GM18861 (cell line): ENCODE measurements around the gene S100A12.

ENCODE experiments used
- ATAC-seq: cut with Tn5 transposase; IDR thresholded peaks from one replicate; pipeline ENCODE4 v1.9.1; 2021; ENCODE audit not compliant: unreplicated experiment

Gene S100A12

GRCh38 chr1:153397051-153397923 is 21.9 kb upstream of the S100A12 start:
- no peak for ATAC-seq

GRCh38 chr1:153396461-153396860 is 21.0 kb upstream of the S100A12 start:
- ATAC-seq = no peak

GRCh38 chr1:153395776-153396175 is 20.4 kb upstream of the S100A12 start:
- ATAC-seq = no peak

DNA sequence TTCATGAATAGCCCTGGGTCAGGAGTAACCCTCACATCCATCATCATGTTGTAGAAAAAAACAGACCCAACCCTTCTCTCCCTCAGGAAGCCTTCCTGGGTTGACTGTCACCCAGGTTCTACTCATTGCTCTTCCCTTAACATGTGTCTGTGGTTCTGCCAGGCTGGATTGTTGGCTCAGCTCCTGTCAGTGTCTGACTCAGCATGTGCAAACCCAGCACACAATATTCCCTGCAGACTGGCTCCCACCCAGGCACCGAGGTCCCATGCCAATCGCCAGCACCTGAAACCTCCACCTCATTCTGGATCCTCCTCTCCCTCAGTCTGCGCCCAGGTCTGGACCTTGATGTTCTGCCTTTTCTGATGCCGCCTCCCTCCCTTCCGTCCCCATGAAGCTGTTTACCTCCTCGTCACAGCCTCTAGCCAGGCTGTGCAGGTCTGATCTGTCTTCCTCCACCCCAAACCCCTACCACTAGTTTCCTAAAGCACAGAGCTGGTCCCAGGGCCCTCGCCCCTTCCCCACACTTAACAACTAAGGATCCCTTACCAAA is 19.8 kb upstream of the S100A12 start:
- no peak for ATAC-seq

- no peak for ATAC-seq
These were observed 19.0 kb upstream of the S100A12 start for GRCh38 chr1:153394391-153394790.

- no peak for ATAC-seq
These were observed 18.5 kb upstream of the S100A12 start for GRCh38 chr1:153393926-153394325.

GRCh38 chr1:153392822-153393221 is 17.4 kb upstream of the S100A12 start:
- no peak for ATAC-seq

- ATAC-seq = no peak
These were observed 16.8 kb upstream of the S100A12 start for GRCh38 chr1:153392258-153392657.

GRCh38 chr1:153390938-153391710 is 15.7 kb upstream of the S100A12 start, which contains the start of gene S100A8:
Gene S100A8, minus strand, starts transcription at chr1:153391073. Its CDS starts 538 bp downstream, at chr1:153390535.
- ATAC-seq = no peak

DNA sequence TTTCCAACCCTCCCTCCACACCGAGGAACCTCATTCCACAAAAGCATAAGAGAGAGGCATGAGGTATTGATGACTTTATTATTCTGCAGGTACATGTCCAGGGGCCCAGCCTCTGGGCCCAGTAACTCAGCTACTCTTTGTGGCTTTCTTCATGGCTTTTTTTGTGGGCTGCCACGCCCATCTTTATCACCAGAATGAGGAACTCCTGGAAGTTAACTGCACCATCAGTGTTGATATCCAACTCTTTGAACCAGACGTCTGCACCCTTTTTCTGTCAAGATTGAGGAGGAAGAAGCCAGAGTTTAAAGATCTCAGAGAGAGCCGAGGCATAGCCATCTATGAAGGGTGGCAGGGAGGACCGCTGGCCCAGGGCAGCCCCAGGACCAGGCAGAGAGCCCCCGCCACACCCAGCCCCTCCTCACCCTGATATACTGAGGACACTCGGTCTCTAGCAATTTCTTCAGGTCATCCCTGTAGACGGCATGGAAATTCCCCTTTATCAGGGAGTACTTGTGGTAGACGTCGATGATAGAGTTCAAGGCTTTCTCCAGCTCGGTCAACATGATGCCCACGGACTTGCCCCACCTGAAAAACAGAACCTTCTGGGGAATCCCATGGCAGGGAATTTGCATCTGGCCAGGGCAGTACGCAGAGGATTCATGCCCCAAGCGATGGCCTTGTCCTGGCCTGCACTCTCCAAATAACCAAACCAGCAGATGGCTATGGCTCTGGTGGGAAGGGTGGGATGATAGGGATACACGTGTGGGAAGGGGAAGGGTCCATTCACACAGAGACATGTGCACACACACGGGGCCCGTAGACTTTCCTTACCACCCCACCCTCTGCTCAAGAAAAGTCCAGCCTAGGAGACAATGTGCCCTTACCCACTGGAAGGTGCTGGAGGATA is 14.8 kb upstream of the S100A12 start:
- no peak for ATAC-seq

DNA sequence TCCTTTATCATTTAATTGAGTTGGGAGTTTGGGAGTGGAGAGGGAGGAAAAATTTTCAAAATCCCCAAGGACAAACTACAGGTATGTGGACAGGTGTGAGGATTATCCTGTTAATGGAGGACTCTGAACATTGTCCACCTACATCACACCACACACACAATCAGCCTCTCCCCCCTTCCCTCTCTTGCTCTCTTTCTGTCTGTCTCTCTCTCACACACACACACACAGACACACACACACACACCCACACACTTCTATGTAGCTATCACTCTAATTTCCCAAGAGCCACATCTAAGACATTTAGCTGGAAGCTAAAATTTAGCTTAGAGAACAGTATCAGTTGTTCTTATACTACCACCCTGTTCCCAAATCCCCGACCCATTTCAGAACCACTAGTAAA is 14.0 kb upstream of the S100A12 start:
- ATAC-seq = no peak

GRCh38 chr1:153387785-153388184 is 12.4 kb upstream of the S100A12 start:
- no peak for ATAC-seq

DNA sequence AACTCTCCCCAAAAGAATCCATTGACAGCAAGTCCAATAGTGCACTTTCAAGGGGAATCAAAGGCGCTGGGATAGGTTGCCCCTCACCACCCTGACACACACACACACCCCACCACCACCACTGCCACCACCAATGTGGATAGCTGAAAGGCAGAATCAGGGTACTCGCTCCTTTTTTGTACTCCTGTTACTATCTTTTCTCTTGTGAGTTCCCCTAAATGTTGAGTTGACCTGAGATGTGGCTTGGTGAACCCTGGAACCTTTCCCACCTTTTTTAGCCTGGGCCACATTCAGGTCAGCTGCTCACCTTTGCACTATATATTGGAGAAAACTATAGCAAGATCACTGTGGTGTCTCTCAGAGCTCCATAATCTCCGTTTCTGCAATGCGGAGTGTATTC is 11.6 kb upstream of the S100A12 start:
- no peak for ATAC-seq

GRCh38 chr1:153386500-153386901 is 11.1 kb upstream of the S100A12 start:
- ATAC-seq = no peak

GRCh38 chr1:153384958-153385580 is 9.6 kb upstream of the S100A12 start:
- no peak for ATAC-seq

DNA sequence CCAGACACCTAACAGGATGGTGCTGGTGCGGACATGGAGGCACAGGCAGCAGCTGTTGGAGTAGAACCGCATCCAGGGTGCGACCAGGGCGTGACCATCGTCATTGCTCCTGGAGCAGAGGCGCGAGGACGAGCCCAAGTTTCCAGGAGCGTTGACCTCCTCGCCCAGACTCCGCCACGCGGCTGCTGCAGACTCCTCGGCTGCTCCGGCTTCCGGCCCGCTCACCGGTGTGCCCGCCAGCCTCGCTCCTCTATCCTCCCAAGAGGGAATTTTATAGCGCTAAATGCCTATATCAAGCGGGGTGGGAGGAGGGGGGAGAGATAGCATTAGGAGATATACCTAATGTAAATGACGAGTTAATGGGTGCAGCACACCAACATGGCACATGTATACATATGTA is 5.3 kb upstream of the S100A12 start:
- no peak for ATAC-seq

- ATAC-seq = no peak
These were observed 4.2 kb upstream of the S100A12 start for GRCh38 chr1:153379591-153379990.

- no peak for ATAC-seq
These were observed 1.4 kb downstream of the S100A12 start for GRCh38 chr1:153374071-153374470.

GRCh38 chr1:153372571-153372970 is 2.9 kb downstream of the S100A12 start:
- no peak for ATAC-seq

GRCh38 chr1:153371231-153371630 is 4.2 kb downstream of the S100A12 start:
- no peak for ATAC-seq
